ENCODE results near the gene PIK3CD.
A peak's percentile ranks its signal among the peaks of the same experiment; 100 is the strongest.

Gene PIK3CD

GRCh38 chr1:9720785-9721605 lies 69.5 kb downstream of the PIK3CD start:
- TF ChIP-seq CTCF (IDR thresholded peaks at IDR 0.05; ENCODE audit: insufficient read depth, low read length, poor library complexity, severe bottlenecking), result no peak
- Histone ChIP-seq H3K36me3 (ENCODE audit: control insufficient read depth, insufficient read depth, low read length) (peaks cover 69% of the 10 kb centered on the region), H3K4me3 (replicated peaks; ENCODE audit: low read depth, low read length) (no peak overlapping the region), H3K27me3 (replicated peaks; ENCODE audit: control insufficient read depth, insufficient read depth, low read length) (no peaks in the 10 kb centered on the region)
- DNase-seq (ENCODE audit: extremely low read depth, insufficient read length), result no peak

GRCh38 chr1:9721606-9722377 lies 70.3 kb downstream of the PIK3CD start:
- peak; percentile 76 for TF ChIP-seq CTCF (IDR thresholded peaks at IDR 0.05; ENCODE audit: insufficient read depth, low read length, poor library complexity, severe bottlenecking)
- peaks cover 65% of the 10 kb centered on the region for H3K36me3 ChIP-seq (ENCODE audit: control insufficient read depth, insufficient read depth, low read length)
- H3K4me3 ChIP-seq (replicated peaks; ENCODE audit: low read depth, low read length), result no peak overlapping the region
- peak; percentile 60 for DNase-seq (ENCODE audit: extremely low read depth, insufficient read length)
- H3K27me3 ChIP-seq (replicated peaks; ENCODE audit: control insufficient read depth, insufficient read depth, low read length), result no peaks in the 10 kb centered on the region

GRCh38 chr1:9722378-9722749 lies 70.8 kb downstream of the PIK3CD start:
- no peak for TF ChIP-seq CTCF (IDR thresholded peaks at IDR 0.05; ENCODE audit: insufficient read depth, low read length, poor library complexity, severe bottlenecking)
- DNase-seq (ENCODE audit: extremely low read depth, insufficient read length), result no peak
- Histone ChIP-seq H3K27me3 (replicated peaks; ENCODE audit: control insufficient read depth, insufficient read depth, low read length) (no peaks in the 10 kb centered on the region), H3K36me3 (ENCODE audit: control insufficient read depth, insufficient read depth, low read length) (peaks cover 64% of the 10 kb centered on the region), H3K4me3 (replicated peaks; ENCODE audit: low read depth, low read length) (no peak overlapping the region)

- Histone ChIP-seq H3K27me3 (replicated peaks; ENCODE audit: control insufficient read depth, insufficient read depth, low read length) (no peaks in the 10 kb centered on the region), H3K36me3 (ENCODE audit: control insufficient read depth, insufficient read depth, low read length) (peaks cover 63% of the 10 kb centered on the region)
Observed at GRCh38 chr1:9723068-9723805, 71.7 kb downstream of the PIK3CD start.

GRCh38 chr1:9723926-9724325 lies 72.4 kb downstream of the PIK3CD start:
- Histone ChIP-seq H3K36me3 (ENCODE audit: control insufficient read depth, insufficient read depth, low read length) (peaks cover 58% of the 10 kb centered on the region), H3K27me3 (replicated peaks; ENCODE audit: control insufficient read depth, insufficient read depth, low read length) (no peaks in the 10 kb centered on the region), H3K4me3 (replicated peaks; ENCODE audit: low read depth, low read length) (no peak overlapping the region)
- no peak for DNase-seq (ENCODE audit: extremely low read depth, insufficient read length)
- TF ChIP-seq CTCF (IDR thresholded peaks at IDR 0.05; ENCODE audit: insufficient read depth, low read length, poor library complexity, severe bottlenecking), result no peak

More at GRCh38 chr1:9723068-9723805, 71.7 kb downstream of the PIK3CD start:
- DNase-seq (ENCODE audit: extremely low read depth, insufficient read length), result no peak
- TF ChIP-seq CTCF (IDR thresholded peaks at IDR 0.05; ENCODE audit: insufficient read depth, low read length, poor library complexity, severe bottlenecking), result no peak
- no peak overlapping the region for H3K4me3 ChIP-seq (replicated peaks; ENCODE audit: low read depth, low read length)

Measured in GM06990 (cell line).